Astrocyte (in vitro differentiated cells and primary cell): ENCODE measurements around the gene WNT9B.

Experiments
- CTCF ChIP-seq: IDR thresholded peaks from 2 replicates; pipeline ENCODE4 v1.5.1; 2011; ENCODE audit warnings: low read depth, mild to moderate bottlenecking, inconsistent platforms, low read length, moderate library complexity; ENCODE audit not compliant: insufficient read depth
- EZH2 ChIP-seq: IDR thresholded peaks from 2 replicates; pipeline ENCODE4 v1.6.1; 2012; ENCODE audit warnings: mild to moderate bottlenecking, low read length, inconsistent platforms; ENCODE audit not compliant: insufficient read depth

DNA sequence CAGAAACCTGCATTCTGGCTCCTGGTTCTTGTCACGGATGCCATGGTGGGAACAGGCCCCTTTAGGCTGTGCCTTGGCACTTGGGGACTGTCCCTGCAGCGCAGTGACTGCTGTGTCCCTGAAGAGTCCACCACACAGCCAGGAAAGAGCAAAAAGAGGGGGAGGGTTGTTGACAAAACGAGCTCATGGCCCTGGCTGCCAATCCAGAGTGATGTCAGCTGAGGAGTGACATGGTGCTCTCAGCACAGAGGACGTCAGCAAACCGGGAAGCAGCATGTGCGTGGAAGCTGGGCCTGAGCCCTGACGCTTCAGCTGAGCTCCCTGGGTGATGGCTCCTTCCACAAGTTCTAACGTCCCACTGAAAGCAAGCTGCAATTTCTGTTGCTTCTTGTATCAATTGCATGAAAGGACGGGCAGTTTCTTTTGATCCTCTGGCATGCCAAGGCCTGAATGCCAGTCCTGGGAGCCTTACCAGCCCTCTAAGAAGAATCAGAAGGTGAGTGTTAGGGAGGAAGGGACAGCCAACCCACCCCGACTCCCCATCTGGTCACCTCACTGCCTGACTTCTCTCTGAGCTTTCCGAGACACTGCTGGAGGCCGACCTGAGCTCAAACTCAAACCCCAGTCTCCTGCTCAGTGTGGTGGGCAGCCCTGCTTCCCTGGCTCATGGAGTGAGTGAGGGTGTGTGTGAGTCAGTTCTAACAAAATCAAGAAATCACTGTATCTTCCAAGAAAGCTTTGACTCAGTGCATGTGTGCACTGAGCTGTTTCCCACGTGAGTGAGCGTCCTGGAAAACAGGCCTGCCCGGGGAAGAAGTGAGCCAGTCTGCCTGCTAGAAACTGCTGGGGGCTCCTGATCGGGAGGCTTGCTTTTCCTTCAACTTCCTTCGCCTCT lies 18.2 kb upstream of the WNT9B start:
- TF ChIP-seq CTCF (no peak), EZH2 (no peak)
